SK-N-SH (cell line): ENCODE data around the gene SYT14. TPM values are rescaled to one million over a fixed set of nuclear protein-coding genes. Genes with fewer than 3 reads are reported as not detected.

Source experiments
- CTCF ChIA-PET: fragments of 300-600, 350-600 bp; formaldehyde crosslinking; extraction: SDS; loops from one replicate; lab custom pipeline; 2021; lab: Yijun Ruan, JAX
- POLR2A ChIA-PET: fragments of 350-600 bp; sonication (Branson Sonifier 250); formaldehyde crosslinking; extraction: SDS; loops from one replicate; lab custom pipeline; 2020; ENCODE audit warnings: antibody characterized with exemption, inconsistent platforms; lab: Yijun Ruan, JAX
- DNase-seq: peaks from one replicate; pipeline ENCODE4 v3.0.0; 2012
- H2AFZ ChIP-seq: fragments of 200-600 bp; sonication (generic); 2 replicates; pipeline ENCODE4 v1.8.1; 2016; ENCODE audit warnings: antibody characterized with exemption, mild to moderate bottlenecking, low read depth
- H3F3A ChIP-seq: fragments of 200-600 bp; sonication (generic); replicated peaks from 2 replicates; pipeline ENCODE3; 2016; ENCODE audit warnings: antibody characterized with exemption, mild to moderate bottlenecking; ENCODE audit not compliant: insufficient read depth
- H3K27ac ChIP-seq, 2 experiments: fragments of 200-500 bp in 1 of 2; fragments of 200-600 bp in 1 of 2; sonication (Bioruptor generic) in 1 of 2; sonication (generic), shearing (Covaris generic) in 1 of 2; 2 replicates each; pipeline versions ENCODE4 v1.5.1 to v1.6.1; 2014 to 2016; ENCODE audit warnings: low read depth in 2 of 2, inconsistent platforms in 1 of 2, low read length in 1 of 2, mild to moderate bottlenecking in 1 of 2, mixed read lengths in 1 of 2
- H3K27me3 ChIP-seq: fragments of 200-600 bp; sonication (generic), shearing (Covaris generic); 2 replicates; pipeline ENCODE4 v1.6.1; 2016; ENCODE audit warnings: mixed run types; ENCODE audit not compliant: insufficient read depth
- H3K36me3 ChIP-seq, 2 experiments: fragments of 200-500 bp in 1 of 2; fragments of 200-600 bp in 1 of 2; sonication (Bioruptor generic) in 1 of 2; sonication (generic) in 1 of 2; replicated peaks in 1 of 2; 2 replicates each; pipeline versions ENCODE3 to v1.5.1; 2014 to 2016; ENCODE audit warnings: low read length in 1 of 2, mild to moderate bottlenecking in 1 of 2; ENCODE audit not compliant: insufficient read depth in 2 of 2, control insufficient read depth in 1 of 2
- H3K4me1 ChIP-seq, 2 experiments: fragments of 200-500 bp in 1 of 2; fragments of 200-600 bp in 1 of 2; sonication (Bioruptor generic) in 1 of 2; sonication (generic), shearing (Covaris generic) in 1 of 2; 2 replicates each; pipeline versions ENCODE4 v1.5.1 to v1.6.1; 2014 to 2016; ENCODE audit warnings: low read depth in 1 of 2, low read length in 1 of 2, mixed run types in 1 of 2; ENCODE audit not compliant: insufficient read depth in 2 of 2, control insufficient read depth in 1 of 2
- H3K4me2 ChIP-seq: fragments of 200-600 bp; sonication (generic), shearing (Covaris generic); 2 replicates; pipeline ENCODE4 v1.6.1; 2017; ENCODE audit warnings: mixed run types
- H3K4me3 ChIP-seq, 2 experiments: fragments of 200-500 bp in 1 of 2; fragments of 200-600 bp in 1 of 2; sonication (Bioruptor generic) in 1 of 2; sonication (generic), shearing (Covaris generic) in 1 of 2; 2 replicates each; pipeline versions ENCODE4 v1.5.1 to v1.8.1; 2014 to 2016; ENCODE audit warnings: low read depth in 2 of 2, inconsistent platforms in 1 of 2, low read length in 1 of 2, mild to moderate bottlenecking in 1 of 2, mixed read lengths in 1 of 2, moderate library complexity in 1 of 2
- H3K79me2 ChIP-seq: fragments of 200-600 bp; sonication (generic); 2 replicates; pipeline ENCODE4 v1.8.1; 2017; ENCODE audit warnings: mild to moderate bottlenecking; ENCODE audit not compliant: insufficient read depth
- H3K9ac ChIP-seq: fragments of 200-600 bp; sonication (generic); 2 replicates; pipeline ENCODE4 v1.6.1; 2017; ENCODE audit warnings: mixed run types
- H3K9me2 ChIP-seq: fragments of 200-600 bp; sonication (generic); 2 replicates; pipeline ENCODE4 v1.6.1; 2017; ENCODE audit warnings: mixed run types
- H3K9me3 ChIP-seq: fragments of 200-600 bp; sonication (generic); 2 replicates; pipeline ENCODE4 v1.6.1; 2017; ENCODE audit warnings: mixed run types, mild to moderate bottlenecking, moderate library complexity
- H4K20me1 ChIP-seq: fragments of 200-600 bp; sonication (generic); 2 replicates; pipeline ENCODE4 v1.6.1; 2017; ENCODE audit warnings: mild to moderate bottlenecking, mixed run types; ENCODE audit not compliant: insufficient read depth
- ELF1 ChIP-seq: IDR thresholded peaks from 2 replicates; pipeline ENCODE4 v1.4.0; 2012
- EP300 ChIP-seq, 2 experiments: IDR thresholded peaks; 2 replicates each; pipeline versions ENCODE4 v1.4.0 to v1.6.1; 2012; ENCODE audit warnings: borderline replicate concordance in 1 of 2, low read depth in 1 of 2, low read length in 1 of 2
- FOXJ3 ChIP-seq: sonication (generic); formaldehyde crosslinking; IDR thresholded peaks from 2 replicates; pipeline ENCODE4 v1.5.1; 2020; ENCODE audit warnings: mild to moderate bottlenecking, missing genetic modification reagents
- GATA2 ChIP-seq: sonication (generic); formaldehyde crosslinking; IDR thresholded peaks from 2 replicates; pipeline ENCODE4 v1.5.0; 2020; ENCODE audit warnings: mild to moderate bottlenecking, missing genetic modification reagents
- IRF3 ChIP-seq: fragments of 150-350 bp; IDR thresholded peaks from 2 replicates; pipeline ENCODE4 v1.6.1; 2016; ENCODE audit warnings: mild to moderate bottlenecking, low read depth, low read length
- JUND ChIP-seq: IDR thresholded peaks from 2 replicates; pipeline ENCODE4 v1.4.0; 2012
- REST ChIP-seq: IDR thresholded peaks from 2 replicates; pipeline ENCODE4 v1.6.1; 2012; ENCODE audit warnings: mild to moderate bottlenecking, low read depth, low read length, moderate library complexity
- RFX5 ChIP-seq: IDR thresholded peaks from 2 replicates; pipeline ENCODE4 v1.6.1; 2012; ENCODE audit warnings: mild to moderate bottlenecking, improper control_type of control experiment, low read length
- RXRA ChIP-seq: IDR thresholded peaks from 2 replicates; pipeline ENCODE4 v1.4.0; 2012; ENCODE audit warnings: low read depth, mild to moderate bottlenecking, borderline replicate concordance
- SIN3A ChIP-seq: IDR thresholded peaks from 2 replicates; pipeline ENCODE4 v1.6.1; 2012; ENCODE audit warnings: low read depth, mild to moderate bottlenecking, low read length, moderate library complexity, borderline replicate concordance
- SMC3 ChIP-seq: IDR thresholded peaks from 2 replicates; pipeline ENCODE4 v1.6.1; 2012; ENCODE audit warnings: low read depth, low read length, improper control_type of control experiment
- TAF1 ChIP-seq: IDR thresholded peaks from 2 replicates; pipeline ENCODE4 v1.6.1; 2012; ENCODE audit warnings: low read depth, mild to moderate bottlenecking, low read length, moderate library complexity, borderline replicate concordance
- TEAD4 ChIP-seq: IDR thresholded peaks from 2 replicates; pipeline ENCODE4 v1.4.0; 2012; ENCODE audit warnings: mild to moderate bottlenecking, borderline replicate concordance; ENCODE audit not compliant: insufficient read depth
- YY1 ChIP-seq: IDR thresholded peaks from 2 replicates; pipeline ENCODE4 v1.4.0; 2012; ENCODE audit warnings: low read depth, mild to moderate bottlenecking
- ZBTB33 ChIP-seq: IDR thresholded peaks from 2 replicates; pipeline ENCODE4 v1.4.0; 2012; ENCODE audit warnings: low read depth, borderline replicate concordance
- WGBS: methylation state at CpG from one replicate; pipeline ENCODE4 v1.1.6; 2017; ENCODE audit warnings: low lambda C conversion rate; 5-methylcytosine and 5-hydroxymethylcytosine counted together
- polyA plus RNA-seq, 3 experiments: library from polyadenylated mRNA; depleted of rRNA; stranded (reverse); fragments of >200 nt; gene quantifications; 2 replicates each; pipeline ENCODE4 v1.2.3, GENCODE V29; 2012
- TF ChIP-seq, protein P1 (sequence below): IDR thresholded peaks from 2 replicates; pipeline ENCODE4 v1.4.0; 2012; ENCODE audit warnings: low read depth

Gene SYT14
- polyA plus RNA-seq, 1 of the 3 experiments (the other 2 are of a cell fraction) = 1.2 TPM

DNA sequence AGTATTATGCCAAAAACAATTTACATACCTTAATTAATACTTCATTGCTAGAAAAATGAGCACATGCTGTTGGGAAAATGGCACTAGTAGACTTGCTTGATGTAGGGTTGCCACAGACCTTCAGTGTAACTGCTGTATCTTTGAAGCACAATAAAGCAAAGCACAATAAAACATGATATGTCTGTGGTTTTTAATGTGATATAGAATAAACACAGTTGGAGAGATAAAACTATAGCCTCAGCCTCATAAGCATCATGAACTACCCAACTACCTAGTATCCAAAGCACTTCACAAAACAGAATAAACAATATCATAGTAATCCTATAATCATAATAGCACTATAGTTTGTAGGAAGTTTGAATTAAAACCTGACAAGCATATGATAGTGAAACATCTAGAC is 143.5 kb downstream of the SYT14 start:
- Histone ChIP-seq H3K4me1 (peaks cover 0 to 5% of the 10 kb centered on the region in 2 experiments; a peak in 1 of 4 replicates), H3K79me2 (no peaks in the 10 kb centered on the region), H4K20me1 (no peaks in the 10 kb centered on the region), H3K27me3 (no peaks in the 10 kb centered on the region), H3K4me2 (no peak overlapping the region), H3F3A (no peaks in the 10 kb centered on the region), H2AFZ (no peak overlapping the region), H3K4me3 (no peak overlapping the region), H3K9me2 (no peaks in the 10 kb centered on the region), H3K27ac (no peak overlapping the region), H3K9me3 (no peaks in the 10 kb centered on the region), H3K9ac (no peak overlapping the region), H3K36me3 (no peaks in the 10 kb centered on the region)
- ChIA-PET POLR2A (no interaction called here), CTCF (interaction anchor here (1.5 kb wide), 1 partner anchor 14 kb away, joined by 7 read pairs; no protein-coding TSS in a partner anchor)
- DNase-seq = no peak
- TF ChIP-seq IRF3 = no peak
- no peak for TF ChIP-seq EP300 (IDR thresholded peaks at IDR 0.05; ENCODE audit: borderline replicate concordance in 1 of 2, low read depth in 1 of 2, low read length in 1 of 2)

- no peak overlapping the region for H3K27ac ChIP-seq
- CTCF ChIA-PET = interaction anchor here (1.3 to 1.4 kb wide), 2 partner anchors 58 to 226 kb away, joined by 3 to 4 read pairs; no protein-coding TSS in a partner anchor
Observed at GRCh38 chr1:210085359-210085758, 147.3 kb downstream of the SYT14 start.

DNA sequence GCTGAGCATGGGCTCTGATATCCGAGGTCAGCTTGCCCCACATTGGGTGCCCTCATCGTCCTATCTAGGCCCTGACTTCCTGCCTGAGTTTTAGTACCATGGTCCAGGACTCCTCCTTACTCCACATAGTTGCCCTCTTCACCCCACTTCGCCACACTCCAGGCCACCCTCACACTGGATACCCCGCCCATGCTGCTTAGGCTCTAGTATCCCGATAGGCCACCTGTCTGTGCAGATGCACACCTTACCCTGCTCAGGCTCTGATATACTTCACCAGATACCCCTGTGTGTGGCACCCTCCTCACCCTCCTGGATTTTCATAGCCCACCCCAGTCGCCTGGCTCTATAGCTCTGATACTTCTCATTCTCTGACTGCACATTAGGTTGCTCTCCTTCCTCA is 149.0 kb downstream of the SYT14 start:
- H3K9ac ChIP-seq = no peak overlapping the region
- H4K20me1 ChIP-seq = no peaks in the 10 kb centered on the region
- H3K27ac ChIP-seq = no peak overlapping the region
- peaks cover 0 to 7% of the 10 kb centered on the region in 2 experiments for H3K36me3 ChIP-seq
- H3F3A ChIP-seq = no peaks in the 10 kb centered on the region
- POLR2A ChIA-PET = no interaction called here
- peaks cover 0 to 5% of the 10 kb centered on the region in 2 experiments; a peak in 1 of 4 replicates for H3K4me1 ChIP-seq
- DNase-seq = no peak
- 78% methylated on average over 6 of the region's 6 CpGs for WGBS
- H3K27me3 ChIP-seq = no peaks in the 10 kb centered on the region
- H3K4me3 ChIP-seq = no peak overlapping the region
- H3K79me2 ChIP-seq = no peaks in the 10 kb centered on the region
- H3K9me3 ChIP-seq = no peaks in the 10 kb centered on the region
- H3K4me2 ChIP-seq = no peak overlapping the region
- CTCF ChIA-PET = no interaction called here
- H2AFZ ChIP-seq = no peak overlapping the region
- no peaks in the 10 kb centered on the region for H3K9me2 ChIP-seq
- TF ChIP-seq EP300 (IDR thresholded peaks at IDR 0.05; ENCODE audit: borderline replicate concordance in 1 of 2, low read depth in 1 of 2, low read length in 1 of 2) (no peak), FOXJ3 (CRISPR knock-in tag) (no peak), SIN3A (no peak), RFX5 (no peak), RXRA (no peak), REST (no peak), ZBTB33 (no peak), ELF1 (no peak), TAF1 (no peak), GATA2 (CRISPR knock-in tag) (no peak), YY1 (no peak), SMC3 (no peak), JUND (no peak)
- TF ChIP-seq, protein P1, sequence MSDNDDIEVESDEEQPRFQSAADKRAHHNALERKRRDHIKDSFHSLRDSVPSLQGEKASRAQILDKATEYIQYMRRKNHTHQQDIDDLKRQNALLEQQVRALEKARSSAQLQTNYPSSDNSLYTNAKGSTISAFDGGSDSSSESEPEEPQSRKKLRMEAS = no peak

More at GRCh38 chr1:210085359-210085758, 147.3 kb downstream of the SYT14 start:
- H3K79me2 ChIP-seq = no peaks in the 10 kb centered on the region
- no peak overlapping the region for H3K4me3 ChIP-seq
- H3K4me2 ChIP-seq = no peak overlapping the region
- H3K36me3 ChIP-seq = peaks cover 0 to 7% of the 10 kb centered on the region in 2 experiments
- TF ChIP-seq TEAD4 (no peak), GATA2 (CRISPR knock-in tag) (peak; percentile 40)
- DNase-seq = no peak
- no peak overlapping the region for H3K9ac ChIP-seq
- no peaks in the 10 kb centered on the region for H3K27me3 ChIP-seq
- POLR2A ChIA-PET = no interaction called here
- WGBS = 23% methylated on average over 1 of the region's 1 CpG
- H3K9me3 ChIP-seq = no peaks in the 10 kb centered on the region
- H3K4me1 ChIP-seq = peaks cover 0 to 5% of the 10 kb centered on the region in 2 experiments; a peak in 1 of 4 replicates
- no peaks in the 10 kb centered on the region for H4K20me1 ChIP-seq
- no peak overlapping the region for H2AFZ ChIP-seq
- H3F3A ChIP-seq = no peaks in the 10 kb centered on the region
- H3K9me2 ChIP-seq = no peaks in the 10 kb centered on the region
